Epithelial cell of esophagus (primary cell): ENCODE measurements around the gene TOX3.

Experiments used
- DNase-seq: peaks from one replicate; pipeline ENCODE4 v3.0.0; 2010; ENCODE audit warnings: low read depth
- H3K4me3 ChIP-seq: 2 replicates; pipeline ENCODE4 v1.5.1; 2011; ENCODE audit warnings: mild to moderate bottlenecking, low read length, control low read depth
- TF ChIP-seq, protein P1 (sequence below): IDR thresholded peaks from 2 replicates; pipeline ENCODE4 v1.5.1; 2011; ENCODE audit warnings: low read depth, mild to moderate bottlenecking, low read length, control low read depth, inconsistent platforms; ENCODE audit not compliant: insufficient read depth; ENCODE audit errors: missing control alignments

Gene TOX3

GRCh38 chr16:52494621-52495020, 52.3 kb downstream of the TOX3 start:
- H3K4me3 ChIP-seq: no peak overlapping the region
- DNase-seq: no peak
- TF ChIP-seq, protein P1, sequence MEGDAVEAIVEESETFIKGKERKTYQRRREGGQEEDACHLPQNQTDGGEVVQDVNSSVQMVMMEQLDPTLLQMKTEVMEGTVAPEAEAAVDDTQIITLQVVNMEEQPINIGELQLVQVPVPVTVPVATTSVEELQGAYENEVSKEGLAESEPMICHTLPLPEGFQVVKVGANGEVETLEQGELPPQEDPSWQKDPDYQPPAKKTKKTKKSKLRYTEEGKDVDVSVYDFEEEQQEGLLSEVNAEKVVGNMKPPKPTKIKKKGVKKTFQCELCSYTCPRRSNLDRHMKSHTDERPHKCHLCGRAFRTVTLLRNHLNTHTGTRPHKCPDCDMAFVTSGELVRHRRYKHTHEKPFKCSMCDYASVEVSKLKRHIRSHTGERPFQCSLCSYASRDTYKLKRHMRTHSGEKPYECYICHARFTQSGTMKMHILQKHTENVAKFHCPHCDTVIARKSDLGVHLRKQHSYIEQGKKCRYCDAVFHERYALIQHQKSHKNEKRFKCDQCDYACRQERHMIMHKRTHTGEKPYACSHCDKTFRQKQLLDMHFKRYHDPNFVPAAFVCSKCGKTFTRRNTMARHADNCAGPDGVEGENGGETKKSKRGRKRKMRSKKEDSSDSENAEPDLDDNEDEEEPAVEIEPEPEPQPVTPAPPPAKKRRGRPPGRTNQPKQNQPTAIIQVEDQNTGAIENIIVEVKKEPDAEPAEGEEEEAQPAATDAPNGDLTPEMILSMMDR: no peak

DNA sequence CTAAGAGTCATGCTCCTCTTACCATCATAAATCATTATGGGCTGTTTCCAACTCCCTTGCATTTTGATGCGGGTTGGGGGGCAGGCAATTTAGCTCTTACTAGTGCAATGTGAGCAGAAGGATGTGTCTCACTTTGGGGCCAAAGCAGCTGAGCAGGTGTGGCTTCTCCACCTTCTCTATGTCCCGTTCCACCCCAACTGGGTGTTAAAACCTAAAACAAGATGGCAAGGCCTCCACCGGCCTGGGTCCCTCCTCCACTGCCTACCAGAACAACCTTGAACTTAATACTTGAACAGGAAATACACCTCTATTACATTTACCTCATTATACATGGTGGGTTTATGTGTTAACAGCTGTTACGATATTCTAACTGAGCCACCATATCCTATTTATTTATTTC, 52.8 kb downstream of the TOX3 start:
- TF ChIP-seq, protein P1: no peak
- H3K4me3 ChIP-seq: no peak overlapping the region
- no peak for DNase-seq

DNA sequence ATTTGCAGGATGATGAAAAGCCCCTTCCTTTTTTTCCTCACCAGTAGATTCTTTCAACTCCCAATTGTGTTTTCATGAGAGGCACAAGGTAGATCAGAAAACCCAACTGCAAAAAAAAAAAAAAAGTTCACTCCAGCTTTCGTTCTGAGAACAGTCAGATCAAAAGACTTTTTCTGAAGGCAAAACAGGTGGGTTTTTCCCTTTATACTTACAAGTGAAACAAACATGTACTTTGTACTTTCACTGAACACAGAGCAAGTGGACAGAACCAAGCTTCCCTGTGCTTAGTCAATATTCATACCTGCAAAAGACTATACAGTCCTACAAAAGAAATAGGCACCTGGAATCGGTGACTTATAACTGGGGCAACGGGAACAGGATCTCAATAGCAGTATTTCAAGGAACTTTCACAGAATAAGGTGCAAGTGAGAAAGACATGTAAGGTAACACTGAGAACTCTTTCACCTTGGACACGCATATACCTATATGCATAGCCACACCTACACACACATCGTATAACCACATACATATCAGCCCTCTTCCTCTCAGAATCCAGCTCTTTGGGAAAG, 54.1 kb downstream of the TOX3 start:
- TF ChIP-seq, protein P1: no peak
- DNase-seq: no peak
- H3K4me3 ChIP-seq: no peak overlapping the region

GRCh38 chr16:52491216-52491615, 55.7 kb downstream of the TOX3 start:
- no peak for DNase-seq
- TF ChIP-seq, protein P1: no peak

DNA sequence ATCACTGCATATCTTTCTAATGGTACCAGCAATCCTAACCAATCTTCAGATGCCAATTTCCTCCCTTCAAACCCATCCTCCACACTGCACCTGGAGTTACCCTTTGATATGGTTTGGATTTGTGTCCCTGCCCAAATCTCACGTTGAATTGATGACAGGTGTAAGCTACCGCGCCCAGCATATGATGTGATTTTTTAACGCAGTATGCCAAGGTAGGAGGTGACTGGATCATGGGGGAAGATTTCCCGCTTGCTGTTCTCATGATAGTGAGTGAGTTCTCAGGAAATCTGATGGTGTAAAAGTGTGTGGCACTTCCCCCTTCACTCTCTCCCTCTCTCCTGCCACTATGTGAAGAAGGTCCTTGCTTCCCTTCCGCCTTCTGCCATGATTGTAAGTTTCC, 57.0 kb downstream of the TOX3 start:
- no peak for DNase-seq
- TF ChIP-seq, protein P1: no peak

More at GRCh38 chr16:52491216-52491615, 55.7 kb downstream of the TOX3 start:
- no peak overlapping the region for H3K4me3 ChIP-seq

DNA sequence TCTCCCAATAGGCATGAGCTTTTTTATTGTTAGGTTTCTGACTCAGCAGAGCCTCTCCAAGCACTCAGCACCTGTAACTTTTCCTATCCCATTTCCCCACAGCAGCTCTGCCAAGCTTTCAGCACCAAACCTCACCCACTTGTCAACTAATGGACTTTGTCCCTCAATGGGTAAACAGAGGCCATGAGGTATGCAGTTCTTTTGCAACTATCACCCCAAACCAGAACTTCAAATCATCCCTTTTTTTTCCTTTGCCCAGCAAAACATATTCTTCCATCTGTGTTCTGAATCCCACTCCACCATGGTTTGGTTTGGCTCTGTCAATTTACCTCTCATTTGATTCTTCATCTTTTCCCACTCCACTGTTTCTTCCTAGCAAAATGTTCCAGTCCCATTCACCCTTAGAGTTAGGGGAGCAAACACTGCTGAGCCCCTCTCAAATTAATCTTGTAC, 58.1 kb downstream of the TOX3 start:
- H3K4me3 ChIP-seq: no peak overlapping the region
- TF ChIP-seq, protein P1: no peak

More for the DNA sequence above, 57.0 kb downstream of the TOX3 start:
- no peak overlapping the region for H3K4me3 ChIP-seq

DNA sequence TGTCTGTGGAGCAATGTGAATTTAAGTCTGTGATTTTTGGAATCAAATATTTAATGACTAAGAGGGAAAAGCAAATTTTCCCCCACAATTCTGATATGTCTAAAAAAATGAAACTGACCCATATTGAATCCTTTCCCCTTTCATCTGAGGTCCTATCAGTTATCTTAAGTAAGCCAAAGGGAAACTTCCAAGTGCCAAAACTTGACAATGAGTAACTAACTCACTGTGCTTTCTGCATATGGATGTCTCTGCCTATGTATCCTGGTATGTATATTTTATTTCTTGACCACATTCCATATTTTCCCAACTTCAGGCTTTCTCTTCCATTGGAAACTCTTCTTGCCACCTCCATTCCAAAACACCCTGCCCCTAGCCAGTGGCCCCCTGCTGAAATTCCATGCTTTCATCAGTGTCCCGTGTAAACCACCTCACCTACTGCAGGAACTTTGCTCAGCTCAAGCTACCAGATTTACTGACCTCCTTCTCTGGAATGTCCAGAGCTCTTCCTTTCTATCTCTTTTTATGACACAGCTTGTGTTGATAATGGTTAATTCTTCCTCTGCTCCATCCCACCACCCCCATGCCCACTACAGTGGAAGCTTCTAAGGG, 59.0 kb downstream of the TOX3 start:
- no peak overlapping the region for H3K4me3 ChIP-seq
- TF ChIP-seq, protein P1: no peak
- no peak for DNase-seq

More for the DNA sequence above, 58.1 kb downstream of the TOX3 start:
- no peak for DNase-seq
